Uterus (tissue), 2 donors: ENCODE data around the gene SAV1.

Experiments used
- POLR2A ChIP-seq, 2 donors: fragments of 450-650 bp; IDR thresholded peaks; one replicate each; pipeline ENCODE4 v1.6.1; 2016; ENCODE audit warnings: antibody characterized with exemption in 2 of 2, mild to moderate bottlenecking in 1 of 2, moderate library complexity in 1 of 2
- TF ChIP-seq, protein P1 (sequence below), 4 experiments: fragments of 200-600 bp in 2 of 4; fragments of 450-650 bp in 2 of 4; sonication (generic) in 2 of 4; IDR thresholded peaks; one replicate each; pipeline ENCODE4 v1.5.1; 2016 to 2019; ENCODE audit warnings: antibody characterized with exemption in 4 of 4, mild to moderate bottlenecking in 2 of 4, moderate library complexity in 1 of 4

DNA sequence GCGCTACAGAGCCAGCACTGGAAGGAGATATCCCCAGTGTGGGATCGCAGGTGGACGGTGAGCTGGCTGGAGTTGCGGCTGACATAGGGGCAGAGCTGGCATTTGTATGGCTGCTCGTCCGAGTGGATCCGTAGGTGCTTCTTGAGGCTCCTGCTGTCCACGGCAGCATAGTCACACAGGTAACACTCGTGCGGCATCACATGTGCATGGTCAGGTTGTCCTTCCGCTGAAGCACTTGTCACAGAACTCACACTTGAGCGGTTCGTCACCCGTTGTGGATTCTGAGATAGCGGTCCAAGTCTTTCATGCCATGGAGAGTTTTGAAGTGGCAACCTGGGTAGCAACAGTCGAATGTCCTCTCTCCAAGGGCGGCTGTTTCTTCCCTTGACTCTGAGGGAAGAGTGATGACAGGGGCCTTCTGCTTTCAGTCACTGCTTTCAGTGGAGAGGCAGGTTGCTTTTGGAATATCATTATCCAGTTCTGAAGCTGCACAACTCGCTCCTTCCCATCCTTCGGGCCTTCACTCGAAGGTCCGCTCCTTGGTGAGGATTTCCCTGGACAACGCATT is 37.0 kb upstream of the SAV1 start:
- no peak for TF ChIP-seq POLR2A (IDR thresholded peaks at IDR 0.05)
- TF ChIP-seq, protein P1, sequence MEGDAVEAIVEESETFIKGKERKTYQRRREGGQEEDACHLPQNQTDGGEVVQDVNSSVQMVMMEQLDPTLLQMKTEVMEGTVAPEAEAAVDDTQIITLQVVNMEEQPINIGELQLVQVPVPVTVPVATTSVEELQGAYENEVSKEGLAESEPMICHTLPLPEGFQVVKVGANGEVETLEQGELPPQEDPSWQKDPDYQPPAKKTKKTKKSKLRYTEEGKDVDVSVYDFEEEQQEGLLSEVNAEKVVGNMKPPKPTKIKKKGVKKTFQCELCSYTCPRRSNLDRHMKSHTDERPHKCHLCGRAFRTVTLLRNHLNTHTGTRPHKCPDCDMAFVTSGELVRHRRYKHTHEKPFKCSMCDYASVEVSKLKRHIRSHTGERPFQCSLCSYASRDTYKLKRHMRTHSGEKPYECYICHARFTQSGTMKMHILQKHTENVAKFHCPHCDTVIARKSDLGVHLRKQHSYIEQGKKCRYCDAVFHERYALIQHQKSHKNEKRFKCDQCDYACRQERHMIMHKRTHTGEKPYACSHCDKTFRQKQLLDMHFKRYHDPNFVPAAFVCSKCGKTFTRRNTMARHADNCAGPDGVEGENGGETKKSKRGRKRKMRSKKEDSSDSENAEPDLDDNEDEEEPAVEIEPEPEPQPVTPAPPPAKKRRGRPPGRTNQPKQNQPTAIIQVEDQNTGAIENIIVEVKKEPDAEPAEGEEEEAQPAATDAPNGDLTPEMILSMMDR (IDR thresholded peaks at IDR 0.05), result no peak
